ENCODE results near the gene RPS15. TPM values are rescaled to one million over a fixed set of nuclear protein-coding genes. Genes with fewer than 3 reads are reported as not detected.

RPS15 gene
- total and polyA plus RNA-seq, 2 of the 13 experiments (the other 11 are each of a cell fraction or from before 2014, with no cell fraction given), result 695 to 1,411 TPM

DNA sequence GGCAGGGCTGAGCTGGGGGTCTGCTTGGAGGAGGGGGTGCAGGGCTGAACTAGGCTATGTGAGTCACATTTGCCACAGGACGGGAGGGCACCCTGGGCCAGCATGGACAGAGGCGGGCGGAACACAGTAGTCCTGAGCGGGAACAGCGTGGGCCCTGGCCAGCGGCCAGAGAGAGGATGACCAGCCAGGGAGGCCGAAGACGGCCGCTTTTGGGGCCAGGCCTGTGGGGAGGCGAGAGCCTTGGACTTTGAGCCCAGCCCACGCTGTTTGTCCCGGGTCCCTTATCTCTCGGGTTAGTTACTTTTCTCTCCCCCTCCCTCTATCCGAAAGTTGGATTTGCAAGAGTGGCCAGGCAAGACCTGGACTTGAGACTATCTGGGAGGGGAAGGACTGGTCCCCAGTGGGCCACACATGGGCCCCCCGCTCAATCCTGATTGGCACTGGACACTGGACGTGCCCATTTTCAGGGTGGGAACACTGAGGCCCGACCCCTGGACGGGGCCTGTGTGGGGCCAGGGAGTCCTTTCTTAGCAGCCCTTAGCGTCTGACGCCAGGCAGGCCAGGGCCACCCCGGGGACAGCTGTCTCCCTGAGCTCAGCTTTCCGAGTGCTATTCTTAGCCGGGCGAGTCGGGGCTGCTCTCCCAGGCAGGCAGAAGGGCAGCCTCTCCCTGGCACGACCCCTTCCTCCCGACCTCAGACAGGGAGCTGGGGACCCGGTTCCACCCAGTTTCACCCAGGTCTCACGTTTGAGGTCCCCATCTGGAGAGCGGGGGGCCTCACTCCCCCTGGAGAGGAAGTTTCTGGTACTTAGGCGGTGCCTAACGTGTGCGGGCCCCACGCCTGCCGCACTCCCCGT, 37.7 kb upstream of the RPS15 start (continued):
- TF ChIP-seq, protein P1, sequence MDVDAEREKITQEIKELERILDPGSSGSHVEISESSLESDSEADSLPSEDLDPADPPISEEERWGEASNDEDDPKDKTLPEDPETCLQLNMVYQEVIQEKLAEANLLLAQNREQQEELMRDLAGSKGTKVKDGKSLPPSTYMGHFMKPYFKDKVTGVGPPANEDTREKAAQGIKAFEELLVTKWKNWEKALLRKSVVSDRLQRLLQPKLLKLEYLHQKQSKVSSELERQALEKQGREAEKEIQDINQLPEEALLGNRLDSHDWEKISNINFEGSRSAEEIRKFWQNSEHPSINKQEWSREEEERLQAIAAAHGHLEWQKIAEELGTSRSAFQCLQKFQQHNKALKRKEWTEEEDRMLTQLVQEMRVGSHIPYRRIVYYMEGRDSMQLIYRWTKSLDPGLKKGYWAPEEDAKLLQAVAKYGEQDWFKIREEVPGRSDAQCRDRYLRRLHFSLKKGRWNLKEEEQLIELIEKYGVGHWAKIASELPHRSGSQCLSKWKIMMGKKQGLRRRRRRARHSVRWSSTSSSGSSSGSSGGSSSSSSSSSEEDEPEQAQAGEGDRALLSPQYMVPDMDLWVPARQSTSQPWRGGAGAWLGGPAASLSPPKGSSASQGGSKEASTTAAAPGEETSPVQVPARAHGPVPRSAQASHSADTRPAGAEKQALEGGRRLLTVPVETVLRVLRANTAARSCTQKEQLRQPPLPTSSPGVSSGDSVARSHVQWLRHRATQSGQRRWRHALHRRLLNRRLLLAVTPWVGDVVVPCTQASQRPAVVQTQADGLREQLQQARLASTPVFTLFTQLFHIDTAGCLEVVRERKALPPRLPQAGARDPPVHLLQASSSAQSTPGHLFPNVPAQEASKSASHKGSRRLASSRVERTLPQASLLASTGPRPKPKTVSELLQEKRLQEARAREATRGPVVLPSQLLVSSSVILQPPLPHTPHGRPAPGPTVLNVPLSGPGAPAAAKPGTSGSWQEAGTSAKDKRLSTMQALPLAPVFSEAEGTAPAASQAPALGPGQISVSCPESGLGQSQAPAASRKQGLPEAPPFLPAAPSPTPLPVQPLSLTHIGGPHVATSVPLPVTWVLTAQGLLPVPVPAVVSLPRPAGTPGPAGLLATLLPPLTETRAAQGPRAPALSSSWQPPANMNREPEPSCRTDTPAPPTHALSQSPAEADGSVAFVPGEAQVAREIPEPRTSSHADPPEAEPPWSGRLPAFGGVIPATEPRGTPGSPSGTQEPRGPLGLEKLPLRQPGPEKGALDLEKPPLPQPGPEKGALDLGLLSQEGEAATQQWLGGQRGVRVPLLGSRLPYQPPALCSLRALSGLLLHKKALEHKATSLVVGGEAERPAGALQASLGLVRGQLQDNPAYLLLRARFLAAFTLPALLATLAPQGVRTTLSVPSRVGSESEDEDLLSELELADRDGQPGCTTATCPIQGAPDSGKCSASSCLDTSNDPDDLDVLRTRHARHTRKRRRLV (CRISPR knock-in tag; IDR thresholded peaks at IDR 0.05), result no peak
- TF ChIP-seq SCMH1 (CRISPR knock-in tag; IDR thresholded peaks at IDR 0.05; ENCODE audit: borderline replicate concordance) (no peak), ZNF672 (CRISPR knock-in tag; IDR thresholded peaks at IDR 0.05) (no peak), ZNF724P (CRISPR knock-in tag; IDR thresholded peaks at IDR 0.05; ENCODE audit: borderline replicate concordance) (no peak), ZEB1 (IDR thresholded peaks at IDR 0.05; ENCODE audit: insufficient replicate concordance, low read depth) (no peak)
- TF ChIP-seq, protein P2, sequence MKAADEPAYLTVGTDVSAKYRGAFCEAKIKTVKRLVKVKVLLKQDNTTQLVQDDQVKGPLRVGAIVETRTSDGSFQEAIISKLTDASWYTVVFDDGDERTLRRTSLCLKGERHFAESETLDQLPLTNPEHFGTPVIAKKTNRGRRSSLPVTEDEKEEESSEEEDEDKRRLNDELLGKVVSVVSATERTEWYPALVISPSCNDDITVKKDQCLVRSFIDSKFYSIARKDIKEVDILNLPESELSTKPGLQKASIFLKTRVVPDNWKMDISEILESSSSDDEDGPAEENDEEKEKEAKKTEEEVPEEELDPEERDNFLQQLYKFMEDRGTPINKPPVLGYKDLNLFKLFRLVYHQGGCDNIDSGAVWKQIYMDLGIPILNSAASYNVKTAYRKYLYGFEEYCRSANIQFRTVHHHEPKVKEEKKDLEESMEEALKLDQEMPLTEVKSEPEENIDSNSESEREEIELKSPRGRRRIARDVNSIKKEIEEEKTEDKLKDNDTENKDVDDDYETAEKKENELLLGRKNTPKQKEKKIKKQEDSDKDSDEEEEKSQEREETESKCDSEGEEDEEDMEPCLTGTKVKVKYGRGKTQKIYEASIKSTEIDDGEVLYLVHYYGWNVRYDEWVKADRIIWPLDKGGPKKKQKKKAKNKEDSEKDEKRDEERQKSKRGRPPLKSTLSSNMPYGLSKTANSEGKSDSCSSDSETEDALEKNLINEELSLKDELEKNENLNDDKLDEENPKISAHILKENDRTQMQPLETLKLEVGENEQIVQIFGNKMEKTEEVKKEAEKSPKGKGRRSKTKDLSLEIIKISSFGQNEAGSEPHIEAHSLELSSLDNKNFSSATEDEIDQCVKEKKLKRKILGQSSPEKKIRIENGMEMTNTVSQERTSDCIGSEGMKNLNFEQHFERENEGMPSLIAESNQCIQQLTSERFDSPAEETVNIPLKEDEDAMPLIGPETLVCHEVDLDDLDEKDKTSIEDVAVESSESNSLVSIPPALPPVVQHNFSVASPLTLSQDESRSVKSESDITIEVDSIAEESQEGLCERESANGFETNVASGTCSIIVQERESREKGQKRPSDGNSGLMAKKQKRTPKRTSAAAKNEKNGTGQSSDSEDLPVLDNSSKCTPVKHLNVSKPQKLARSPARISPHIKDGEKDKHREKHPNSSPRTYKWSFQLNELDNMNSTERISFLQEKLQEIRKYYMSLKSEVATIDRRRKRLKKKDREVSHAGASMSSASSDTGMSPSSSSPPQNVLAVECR (CRISPR knock-in tag; IDR thresholded peaks at IDR 0.05; ENCODE audit: borderline replicate concordance), result peak; percentile 60; the same call in 1 of the 2 replicates
- TF ChIP-seq, protein P3, sequence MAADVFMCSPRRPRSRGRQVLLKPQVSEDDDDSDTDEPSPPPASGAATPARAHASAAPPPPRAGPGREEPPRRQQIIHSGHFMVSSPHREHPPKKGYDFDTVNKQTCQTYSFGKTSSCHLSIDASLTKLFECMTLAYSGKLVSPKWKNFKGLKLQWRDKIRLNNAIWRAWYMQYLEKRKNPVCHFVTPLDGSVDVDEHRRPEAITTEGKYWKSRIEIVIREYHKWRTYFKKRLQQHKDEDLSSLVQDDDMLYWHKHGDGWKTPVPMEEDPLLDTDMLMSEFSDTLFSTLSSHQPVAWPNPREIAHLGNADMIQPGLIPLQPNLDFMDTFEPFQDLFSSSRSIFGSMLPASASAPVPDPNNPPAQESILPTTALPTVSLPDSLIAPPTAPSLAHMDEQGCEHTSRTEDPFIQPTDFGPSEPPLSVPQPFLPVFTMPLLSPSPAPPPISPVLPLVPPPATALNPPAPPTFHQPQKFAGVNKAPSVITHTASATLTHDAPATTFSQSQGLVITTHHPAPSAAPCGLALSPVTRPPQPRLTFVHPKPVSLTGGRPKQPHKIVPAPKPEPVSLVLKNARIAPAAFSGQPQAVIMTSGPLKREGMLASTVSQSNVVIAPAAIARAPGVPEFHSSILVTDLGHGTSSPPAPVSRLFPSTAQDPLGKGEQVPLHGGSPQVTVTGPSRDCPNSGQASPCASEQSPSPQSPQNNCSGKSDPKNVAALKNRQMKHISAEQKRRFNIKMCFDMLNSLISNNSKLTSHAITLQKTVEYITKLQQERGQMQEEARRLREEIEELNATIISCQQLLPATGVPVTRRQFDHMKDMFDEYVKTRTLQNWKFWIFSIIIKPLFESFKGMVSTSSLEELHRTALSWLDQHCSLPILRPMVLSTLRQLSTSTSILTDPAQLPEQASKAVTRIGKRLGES (CRISPR knock-in tag; IDR thresholded peaks at IDR 0.05; ENCODE audit: borderline replicate concordance), result peak; percentile 63; the same call in 1 of the 2 replicates
- TF ChIP-seq, protein P4, sequence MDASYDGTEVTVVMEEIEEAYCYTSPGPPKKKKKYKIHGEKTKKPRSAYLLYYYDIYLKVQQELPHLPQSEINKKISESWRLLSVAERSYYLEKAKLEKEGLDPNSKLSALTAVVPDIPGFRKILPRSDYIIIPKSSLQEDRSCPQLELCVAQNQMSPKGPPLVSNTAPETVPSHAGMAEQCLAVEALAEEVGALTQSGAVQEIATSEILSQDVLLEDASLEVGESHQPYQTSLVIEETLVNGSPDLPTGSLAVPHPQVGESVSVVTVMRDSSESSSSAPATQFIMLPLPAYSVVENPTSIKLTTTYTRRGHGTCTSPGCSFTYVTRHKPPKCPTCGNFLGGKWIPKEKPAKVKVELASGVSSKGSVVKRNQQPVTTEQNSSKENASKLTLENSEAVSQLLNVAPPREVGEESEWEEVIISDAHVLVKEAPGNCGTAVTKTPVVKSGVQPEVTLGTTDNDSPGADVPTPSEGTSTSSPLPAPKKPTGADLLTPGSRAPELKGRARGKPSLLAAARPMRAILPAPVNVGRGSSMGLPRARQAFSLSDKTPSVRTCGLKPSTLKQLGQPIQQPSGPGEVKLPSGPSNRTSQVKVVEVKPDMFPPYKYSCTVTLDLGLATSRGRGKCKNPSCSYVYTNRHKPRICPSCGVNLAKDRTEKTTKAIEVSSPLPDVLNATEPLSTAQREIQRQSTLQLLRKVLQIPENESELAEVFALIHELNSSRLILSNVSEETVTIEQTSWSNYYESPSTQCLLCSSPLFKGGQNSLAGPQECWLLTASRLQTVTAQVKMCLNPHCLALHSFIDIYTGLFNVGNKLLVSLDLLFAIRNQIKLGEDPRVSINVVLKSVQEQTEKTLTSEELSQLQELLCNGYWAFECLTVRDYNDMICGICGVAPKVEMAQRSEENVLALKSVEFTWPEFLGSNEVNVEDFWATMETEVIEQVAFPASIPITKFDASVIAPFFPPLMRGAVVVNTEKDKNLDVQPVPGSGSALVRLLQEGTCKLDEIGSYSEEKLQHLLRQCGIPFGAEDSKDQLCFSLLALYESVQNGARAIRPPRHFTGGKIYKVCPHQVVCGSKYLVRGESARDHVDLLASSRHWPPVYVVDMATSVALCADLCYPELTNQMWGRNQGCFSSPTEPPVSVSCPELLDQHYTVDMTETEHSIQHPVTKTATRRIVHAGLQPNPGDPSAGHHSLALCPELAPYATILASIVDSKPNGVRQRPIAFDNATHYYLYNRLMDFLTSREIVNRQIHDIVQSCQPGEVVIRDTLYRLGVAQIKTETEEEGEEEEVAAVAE (CRISPR knock-in tag; IDR thresholded peaks at IDR 0.05; ENCODE audit: borderline replicate concordance), result no peak; the same call in 1 of the 2 replicates
- TF ChIP-seq, protein P5, sequence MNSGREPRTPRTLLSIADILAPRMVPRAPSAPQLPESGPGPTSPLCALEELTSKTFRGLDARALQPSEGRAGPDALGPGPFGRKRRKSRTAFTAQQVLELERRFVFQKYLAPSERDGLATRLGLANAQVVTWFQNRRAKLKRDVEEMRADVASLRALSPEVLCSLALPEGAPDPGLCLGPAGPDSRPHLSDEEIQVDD (CRISPR knock-in tag; IDR thresholded peaks at IDR 0.05; ENCODE audit: borderline replicate concordance), result no peak
